ENCODE results near the gene FCGR1A.
"Not testable (repeated sequence)": the region's sequence is repeated elsewhere in the genome, so short reads cannot be mapped to it uniquely, and the experiment has no call there.

The FCGR1A gene

DNA sequence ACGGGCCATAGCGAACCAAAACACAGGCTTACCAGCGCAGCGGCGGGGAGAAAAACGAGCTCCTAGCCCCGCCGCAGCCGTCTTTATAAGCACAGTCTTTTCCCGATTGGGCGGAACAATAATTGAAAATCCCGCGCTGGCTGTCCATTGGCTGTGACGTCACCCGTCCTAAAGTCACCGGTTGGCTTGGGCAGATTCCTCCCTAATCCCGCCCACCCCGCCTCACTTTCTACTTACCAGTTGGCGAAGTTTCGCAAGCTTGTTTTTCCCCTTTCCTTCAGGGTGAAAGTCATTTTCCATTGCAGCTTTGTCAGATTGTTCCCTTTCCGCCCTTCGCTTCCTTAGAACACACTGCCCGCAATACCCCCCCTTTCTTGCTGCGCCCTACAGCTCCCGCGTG, 58.7 kb downstream of the FCGR1A start:
- DNase-seq, result not testable (repeated sequence)
